Stimulated activated CD4-positive, alpha-beta T cell treated with anti-CD3 and anti-CD28 coated beads, Interleukin-4, amount 100 ng/mL, for 48 hours (primary cell): Measurements from ENCODE around the gene LAD1.

ENCODE experiments used
- DNase-seq, 2 donors: peaks; one replicate each; pipeline ENCODE4 v3.0.0-alpha.2; 2020; ENCODE audit warnings: low read depth in 2 of 2

Gene LAD1

GRCh38 chr1:201363467-201363866 lies 35.7 kb downstream of the LAD1 start:
- DNase-seq, result no peak

GRCh38 chr1:201362906-201363305 lies 36.2 kb downstream of the LAD1 start:
- no peak for DNase-seq

GRCh38 chr1:201361652-201362504 lies 37.2 kb downstream of the LAD1 start:
- peak in 1 of 2 donors; percentile 21 for DNase-seq

- DNase-seq, result no peak
These were observed 38.0 kb downstream of the LAD1 start for GRCh38 chr1:201360901-201361651.

GRCh38 chr1:201360486-201360885 lies 38.6 kb downstream of the LAD1 start:
- DNase-seq, result no peak

GRCh38 chr1:201359873-201360210 lies 39.3 kb downstream of the LAD1 start:
- DNase-seq, result no peak

- no peak for DNase-seq
These were observed 39.9 kb downstream of the LAD1 start for GRCh38 chr1:201359031-201359872.

GRCh38 chr1:201358596-201358995 lies 40.5 kb downstream of the LAD1 start:
- no peak for DNase-seq

- no peak for DNase-seq
These were observed 41.3 kb downstream of the LAD1 start for GRCh38 chr1:201357636-201358348.

- no peak for DNase-seq
These were observed 41.9 kb downstream of the LAD1 start for GRCh38 chr1:201357211-201357610.

- no peak for DNase-seq
These were observed 42.4 kb downstream of the LAD1 start for GRCh38 chr1:201356701-201357100.

GRCh38 chr1:201356236-201356635 lies 42.9 kb downstream of the LAD1 start:
- DNase-seq, result no peak

GRCh38 chr1:201355471-201355870 lies 43.7 kb downstream of the LAD1 start:
- no peak for DNase-seq

- no peak for DNase-seq
These were observed 44.2 kb downstream of the LAD1 start for GRCh38 chr1:201354901-201355295.

- no peak for DNase-seq
These were observed 44.8 kb downstream of the LAD1 start for GRCh38 chr1:201354151-201354900.

- no peak for DNase-seq
These were observed 45.8 kb downstream of the LAD1 start for GRCh38 chr1:201353186-201353940.

- no peak for DNase-seq
These were observed 47.5 kb downstream of the LAD1 start for GRCh38 chr1:201351617-201352016.

- DNase-seq, result no peak
These were observed 48.2 kb downstream of the LAD1 start for GRCh38 chr1:201350884-201351283.

- no peak for DNase-seq
These were observed 48.8 kb downstream of the LAD1 start for GRCh38 chr1:201350361-201350725.

GRCh38 chr1:201349092-201349491 lies 50.0 kb downstream of the LAD1 start:
- DNase-seq, result no peak
